ENCODE data around the gene SYNE4. TPM values are rescaled to one million over a fixed set of nuclear protein-coding genes. Genes with fewer than 3 reads are reported as not detected.

The SYNE4 gene
- total and polyA plus RNA-seq, 9 of the 15 experiments (the other 6 are each of a cell fraction or from before 2014, with no cell fraction given) = 0.03 to 0.65 (median 0.29) TPM

DNA sequence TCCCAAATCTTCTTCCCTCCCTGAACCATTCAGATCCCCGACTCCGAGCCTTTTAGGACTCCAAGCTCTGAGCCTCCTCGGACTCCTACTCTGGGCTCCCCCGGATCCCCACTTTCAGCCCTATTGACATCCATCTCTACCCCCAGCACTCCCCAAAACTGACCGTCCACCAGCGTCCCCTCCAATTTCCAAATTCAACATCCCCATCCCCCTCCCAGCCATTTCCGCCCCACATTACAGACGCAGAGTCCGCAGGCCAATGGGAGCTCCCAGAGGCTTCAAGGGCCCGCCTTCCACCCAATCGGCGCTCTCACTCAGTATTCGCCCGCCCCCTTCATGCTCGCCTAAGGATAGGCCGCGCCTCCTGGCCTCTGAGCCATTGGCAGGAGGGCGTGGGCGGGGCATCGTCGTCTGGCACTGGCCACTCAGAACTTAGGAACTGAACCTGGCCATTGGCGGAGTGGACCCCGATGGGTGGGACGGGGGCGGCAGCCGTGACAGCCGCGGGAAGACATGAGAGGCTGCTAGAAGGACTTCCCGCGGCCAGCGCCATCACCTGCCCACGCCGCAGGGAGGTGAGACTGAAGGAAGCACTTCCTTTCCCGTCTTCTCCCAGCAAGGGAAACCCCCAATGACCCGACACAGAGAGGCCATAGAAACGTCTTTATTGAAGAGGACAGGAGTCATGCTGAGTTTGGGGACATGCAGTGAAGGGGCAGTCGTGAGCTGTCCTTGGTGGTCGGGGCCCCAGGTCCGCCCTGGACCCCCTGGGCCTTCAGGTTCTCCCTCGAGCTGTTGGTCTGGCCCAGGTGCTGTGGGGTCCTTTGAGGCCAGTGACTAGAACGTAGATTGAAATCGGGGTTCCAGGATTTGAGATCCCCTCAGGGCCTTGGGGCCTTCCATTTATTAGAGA is 5.7 kb upstream of the SYNE4 start, which contains the start of gene ALKBH6 (continued):
- TF ChIP-seq ZMIZ1 (IDR thresholded peaks at IDR 0.05; ENCODE audit: low read depth in 2 of 2, low read length in 2 of 2) = no peak
- TF ChIP-seq KDM5B (IDR thresholded peaks at IDR 0.05; ENCODE audit: insufficient replicate concordance, low read depth, low read length) = peak; percentile 95
- no peak for TF ChIP-seq SMC3 (conservative IDR thresholded peaks at IDR 0.05; ENCODE audit: insufficient read depth, low read depth, low read length)
- TF ChIP-seq ZKSCAN3 (CRISPR knock-in tag; IDR thresholded peaks at IDR 0.05) = no peak
- no peak for TF ChIP-seq ZSCAN29 (IDR thresholded peaks at IDR 0.05)
- TF ChIP-seq KLF13 (tag; IDR thresholded peaks at IDR 0.05; ENCODE audit: borderline replicate concordance, low read depth) = no peak
- no peak for TF ChIP-seq U2AF2 (optimal IDR thresholded peaks at IDR 0.05; ENCODE audit: low read depth, low read length)
- no peak for TF ChIP-seq STAT5A (IDR thresholded peaks at IDR 0.05; ENCODE audit: borderline replicate concordance, low read length)
- no peak for TF ChIP-seq ZNF24 (IDR thresholded peaks at IDR 0.05)
- no peak for TF ChIP-seq TCFL5 (CRISPR knock-in tag; conservative IDR thresholded peaks at IDR 0.05)
- TF ChIP-seq SRSF9 (IDR thresholded peaks at IDR 0.05; ENCODE audit: borderline replicate concordance, low read depth, low read length) = no peak
- no peak for TF ChIP-seq PYGO2 (tag; IDR thresholded peaks at IDR 0.05)
- TF ChIP-seq SMAD1 (IDR thresholded peaks at IDR 0.05; ENCODE audit: low read depth, low read length, partially characterized antibody) = no peak
- TF ChIP-seq NUFIP1 (IDR thresholded peaks at IDR 0.05; ENCODE audit: partially characterized antibody) = no peak
- no peak for TF ChIP-seq GTF2E2 (tag; IDR thresholded peaks at IDR 0.05)
- no peak for TF ChIP-seq POU5F1 (IDR thresholded peaks at IDR 0.05; ENCODE audit: borderline replicate concordance, low read depth, low read length, partially characterized antibody)
- TF ChIP-seq ZFP36 (IDR thresholded peaks at IDR 0.05; ENCODE audit: low read depth, low read length, partially characterized antibody) = no peak
- no peak for TF ChIP-seq HDAC3 (IDR thresholded peaks at IDR 0.05; ENCODE audit: borderline replicate concordance, partially characterized antibody)
- TF ChIP-seq ZNF707 (CRISPR knock-in tag; conservative IDR thresholded peaks at IDR 0.05) = no peak
- TF ChIP-seq, protein P1, sequence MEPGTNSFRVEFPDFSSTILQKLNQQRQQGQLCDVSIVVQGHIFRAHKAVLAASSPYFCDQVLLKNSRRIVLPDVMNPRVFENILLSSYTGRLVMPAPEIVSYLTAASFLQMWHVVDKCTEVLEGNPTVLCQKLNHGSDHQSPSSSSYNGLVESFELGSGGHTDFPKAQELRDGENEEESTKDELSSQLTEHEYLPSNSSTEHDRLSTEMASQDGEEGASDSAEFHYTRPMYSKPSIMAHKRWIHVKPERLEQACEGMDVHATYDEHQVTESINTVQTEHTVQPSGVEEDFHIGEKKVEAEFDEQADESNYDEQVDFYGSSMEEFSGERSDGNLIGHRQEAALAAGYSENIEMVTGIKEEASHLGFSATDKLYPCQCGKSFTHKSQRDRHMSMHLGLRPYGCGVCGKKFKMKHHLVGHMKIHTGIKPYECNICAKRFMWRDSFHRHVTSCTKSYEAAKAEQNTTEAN (CRISPR knock-in tag; IDR thresholded peaks at IDR 0.05) = no peak
- TF ChIP-seq POLR2B (IDR thresholded peaks at IDR 0.05; ENCODE audit: low read depth, partially characterized antibody) = peak; percentile 26
- TF ChIP-seq MEF2A (IDR thresholded peaks at IDR 0.05; ENCODE audit: control insufficient read depth, low read depth, low read length) = no peak

Measured in K562 (cell line).